Astrocyte (in vitro differentiated cells and primary cell): ENCODE results near the gene EIF3L.

Experiments used
- EZH2 ChIP-seq: IDR thresholded peaks from 2 replicates; pipeline ENCODE4 v1.6.1; 2012; ENCODE audit warnings: mild to moderate bottlenecking, low read length, inconsistent platforms; ENCODE audit not compliant: insufficient read depth
- TF ChIP-seq, protein P1 (sequence below): IDR thresholded peaks from 2 replicates; pipeline ENCODE4 v1.5.1; 2011; ENCODE audit warnings: low read depth, mild to moderate bottlenecking, inconsistent platforms, low read length, moderate library complexity; ENCODE audit not compliant: insufficient read depth

DNA sequence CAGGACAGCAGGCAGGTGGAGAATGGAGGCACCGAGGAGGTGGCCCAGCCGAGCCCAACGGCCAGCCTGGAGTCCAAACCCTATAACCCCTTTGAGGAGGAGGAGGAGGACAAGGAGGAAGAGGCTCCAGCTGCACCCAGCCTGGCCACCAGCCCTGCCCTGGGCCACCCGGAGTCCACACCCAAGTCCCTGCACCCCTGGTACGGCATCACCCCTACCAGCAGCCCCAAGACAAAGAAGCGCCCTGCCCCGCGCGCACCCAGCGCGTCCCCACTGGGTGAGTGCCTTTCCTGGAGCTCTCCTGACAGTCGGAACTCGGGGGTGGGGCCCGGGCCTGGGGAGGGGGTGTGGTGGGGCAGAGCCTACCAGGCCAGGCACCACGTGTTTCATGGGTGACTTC is 76.5 kb downstream of the EIF3L start:
- TF ChIP-seq, protein P1, sequence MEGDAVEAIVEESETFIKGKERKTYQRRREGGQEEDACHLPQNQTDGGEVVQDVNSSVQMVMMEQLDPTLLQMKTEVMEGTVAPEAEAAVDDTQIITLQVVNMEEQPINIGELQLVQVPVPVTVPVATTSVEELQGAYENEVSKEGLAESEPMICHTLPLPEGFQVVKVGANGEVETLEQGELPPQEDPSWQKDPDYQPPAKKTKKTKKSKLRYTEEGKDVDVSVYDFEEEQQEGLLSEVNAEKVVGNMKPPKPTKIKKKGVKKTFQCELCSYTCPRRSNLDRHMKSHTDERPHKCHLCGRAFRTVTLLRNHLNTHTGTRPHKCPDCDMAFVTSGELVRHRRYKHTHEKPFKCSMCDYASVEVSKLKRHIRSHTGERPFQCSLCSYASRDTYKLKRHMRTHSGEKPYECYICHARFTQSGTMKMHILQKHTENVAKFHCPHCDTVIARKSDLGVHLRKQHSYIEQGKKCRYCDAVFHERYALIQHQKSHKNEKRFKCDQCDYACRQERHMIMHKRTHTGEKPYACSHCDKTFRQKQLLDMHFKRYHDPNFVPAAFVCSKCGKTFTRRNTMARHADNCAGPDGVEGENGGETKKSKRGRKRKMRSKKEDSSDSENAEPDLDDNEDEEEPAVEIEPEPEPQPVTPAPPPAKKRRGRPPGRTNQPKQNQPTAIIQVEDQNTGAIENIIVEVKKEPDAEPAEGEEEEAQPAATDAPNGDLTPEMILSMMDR, result no peak
- TF ChIP-seq EZH2, result no peak
